ENCODE results near the gene RALGAPB.
"Not testable (repeated sequence)": the region's sequence is repeated elsewhere in the genome, so short reads cannot be mapped to it uniquely, and the experiment has no call there.

The RALGAPB gene

DNA sequence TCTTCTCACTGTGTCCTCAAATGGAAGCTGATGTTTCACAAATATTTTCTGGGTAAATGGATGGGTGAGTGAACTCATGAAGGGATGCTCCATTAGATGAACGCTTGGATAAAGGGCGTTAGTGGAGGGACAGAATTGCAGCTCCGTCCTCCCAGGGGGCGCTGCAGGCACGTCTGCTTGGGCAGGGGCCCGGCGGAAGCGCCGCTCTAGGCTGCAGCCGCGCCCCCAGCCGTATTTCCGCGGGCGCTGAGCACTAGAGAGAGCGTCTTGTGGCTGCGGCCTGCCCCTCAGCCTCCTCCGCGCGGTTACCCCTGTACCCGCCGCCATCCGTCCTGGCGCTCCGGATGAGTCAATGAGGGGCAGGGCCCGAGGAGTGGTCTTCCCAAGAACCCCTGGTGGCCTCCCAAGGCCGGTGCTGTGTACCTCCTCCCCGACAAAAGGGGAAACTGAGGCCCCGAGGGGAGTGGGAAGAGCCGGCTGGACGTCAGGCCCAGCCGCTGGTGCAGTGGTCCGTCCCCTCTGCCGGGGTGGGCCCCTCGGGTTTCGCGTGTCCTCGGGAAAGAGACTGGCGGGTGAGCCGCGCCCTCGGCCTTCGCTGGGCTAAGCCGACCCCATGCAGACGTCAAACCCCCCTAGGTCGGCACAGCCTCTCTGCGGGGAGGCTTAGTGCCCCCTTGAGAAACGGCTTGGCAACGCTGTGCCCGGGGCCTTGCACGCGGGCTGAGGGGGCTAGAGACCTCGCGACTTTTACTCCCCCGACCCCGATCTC, 26.0 kb upstream of the RALGAPB start:
- H3K4me3 ChIP-seq (ENCODE audit: low read depth, low read length) = peak overlapping the region; percentile 88

DNA sequence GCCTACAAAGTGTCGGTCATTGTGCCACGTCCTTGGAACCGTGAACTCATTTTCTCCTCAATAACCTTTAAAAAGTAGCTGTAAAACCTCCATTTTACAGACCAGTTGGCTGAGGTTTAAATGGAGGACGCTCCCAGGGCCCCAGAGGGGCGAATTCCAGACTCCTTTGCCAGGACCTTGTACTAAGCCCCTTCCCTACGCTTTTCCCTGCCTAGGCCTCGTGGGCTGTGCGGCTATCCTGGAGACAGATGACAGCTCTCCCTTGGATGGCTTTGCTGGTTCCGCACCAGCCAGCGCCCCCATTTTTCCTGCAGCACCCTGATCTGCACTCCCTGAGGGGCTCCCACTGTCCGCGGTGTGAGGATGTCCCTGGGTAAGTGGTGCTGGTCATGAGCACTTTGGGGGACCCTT, 25.4 kb upstream of the RALGAPB start:
- H3K4me3 ChIP-seq (ENCODE audit: low read depth, low read length) = peak overlapping the region; percentile 88

DNA sequence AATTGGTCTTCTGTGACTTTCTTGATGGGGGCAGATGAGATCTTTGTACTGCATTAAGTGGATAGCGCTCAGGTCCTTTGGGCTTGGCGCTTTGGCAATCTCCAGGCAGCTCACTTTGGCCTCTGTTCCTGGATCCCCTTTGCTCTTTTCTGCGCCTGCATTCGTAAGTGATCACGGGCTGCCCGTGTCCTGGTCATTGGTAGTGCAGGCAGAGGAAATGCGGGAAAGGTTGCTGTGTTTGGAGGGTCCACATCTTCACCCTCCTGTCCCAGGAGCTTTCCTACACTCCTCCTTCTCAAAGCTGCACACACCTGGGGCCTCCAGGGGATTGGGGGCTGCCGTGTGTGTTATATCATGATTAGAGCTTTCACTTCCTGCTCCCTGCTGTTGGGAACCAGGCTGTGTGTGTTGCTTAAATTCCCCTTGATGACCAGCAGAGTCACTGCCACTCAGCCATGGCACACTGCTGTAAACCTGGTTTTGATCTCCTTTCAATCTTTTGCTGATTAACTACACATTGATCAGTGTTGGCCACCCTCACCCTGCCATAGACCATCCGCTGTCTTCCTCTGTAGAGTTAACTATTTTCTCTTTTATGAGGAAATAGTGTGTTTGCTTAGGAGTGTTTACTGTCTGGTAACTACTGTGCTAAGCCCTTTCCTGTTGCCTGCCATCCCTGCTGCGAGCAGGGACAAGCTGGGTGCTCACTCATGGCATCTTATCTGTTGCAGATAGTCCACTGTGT, 24.5 kb upstream of the RALGAPB start:
- no peak overlapping the region for H3K4me3 ChIP-seq (ENCODE audit: low read depth, low read length)

DNA sequence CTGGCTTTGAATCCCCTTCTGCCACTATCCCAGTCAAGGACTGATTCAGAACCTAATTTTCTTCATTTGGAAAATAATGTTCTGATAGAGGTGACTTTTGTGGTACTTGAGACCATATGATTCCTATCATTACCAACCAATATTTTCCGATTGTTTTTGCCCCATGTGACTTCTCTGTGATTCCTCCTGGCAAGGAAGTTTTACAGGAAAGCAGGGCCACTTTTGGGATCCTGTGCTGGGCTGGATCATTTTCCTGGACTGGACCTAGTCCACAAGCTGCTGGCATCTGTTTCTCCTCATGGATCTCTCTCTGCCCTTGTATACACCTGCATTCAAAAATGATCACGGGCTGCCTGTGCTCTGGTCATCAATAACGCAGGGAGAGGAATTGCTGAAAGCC, 23.6 kb upstream of the RALGAPB start:
- H3K4me3 ChIP-seq (ENCODE audit: low read depth, low read length) = no peak overlapping the region

DNA sequence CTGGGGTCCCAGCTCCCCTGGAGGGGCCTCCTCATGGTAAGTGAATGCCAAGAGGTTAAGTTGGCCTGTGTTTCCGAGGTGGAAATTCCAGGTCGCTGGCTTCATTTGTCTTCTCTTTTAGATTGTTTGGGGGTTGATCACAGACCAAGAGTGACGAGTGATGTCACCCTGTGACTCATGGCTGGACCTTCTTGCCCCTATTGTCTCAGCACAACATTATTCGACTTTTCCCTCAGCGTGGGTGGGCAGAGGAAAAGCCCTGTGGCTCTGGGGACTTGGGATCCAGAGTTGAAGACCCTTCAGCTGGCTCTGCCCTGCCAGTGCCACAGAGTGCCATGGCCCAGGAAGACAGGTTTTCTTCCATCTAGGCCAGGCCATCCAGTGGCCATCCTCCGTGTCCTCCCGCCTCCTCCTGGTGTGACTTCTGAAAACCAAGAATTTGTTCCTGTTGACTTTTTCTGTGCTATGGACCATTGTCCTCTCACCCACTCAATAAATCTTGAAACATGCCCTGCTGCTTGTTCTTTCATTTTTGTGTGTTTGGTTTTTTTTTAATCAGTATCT, 22.1 kb upstream of the RALGAPB start:
- no peak overlapping the region for H3K4me3 ChIP-seq (ENCODE audit: low read depth, low read length)

DNA sequence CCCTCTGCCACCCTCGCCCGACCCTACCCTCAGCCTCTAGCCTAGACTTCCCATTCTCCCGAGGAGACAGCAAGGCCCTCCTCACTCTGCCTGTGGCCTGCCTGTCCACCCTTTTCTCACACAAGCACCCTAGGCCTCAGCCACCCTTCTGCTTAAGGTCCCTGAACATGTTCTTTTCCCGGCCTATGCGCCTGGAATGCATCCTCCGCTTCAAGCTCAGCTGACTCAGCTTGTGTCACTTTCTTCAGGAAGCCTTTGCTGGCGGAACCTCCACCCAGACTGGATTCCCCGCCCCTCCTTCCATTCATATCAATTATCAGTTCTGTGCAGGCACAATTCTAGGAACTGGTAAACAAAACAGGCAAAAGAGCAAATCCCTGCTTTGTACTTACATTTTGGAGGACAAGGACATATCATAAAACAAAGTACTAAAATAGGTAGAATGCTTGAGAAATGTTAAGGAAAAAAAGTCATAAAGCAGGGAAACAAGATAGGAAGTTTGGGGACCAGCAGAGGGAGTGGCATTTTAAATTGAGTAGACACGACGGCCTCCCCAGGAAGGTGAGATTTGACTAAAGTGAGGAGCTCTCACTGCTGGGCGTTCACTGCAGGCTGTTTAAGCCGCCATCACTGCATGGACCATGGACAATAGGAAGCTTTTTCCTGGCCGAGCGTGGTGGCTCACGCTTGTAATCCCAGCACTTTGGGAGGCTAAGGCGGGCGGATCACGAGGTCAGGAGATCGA, 19.6 kb upstream of the RALGAPB start:
- no peak overlapping the region for H3K4me3 ChIP-seq (ENCODE audit: low read depth, low read length)

DNA sequence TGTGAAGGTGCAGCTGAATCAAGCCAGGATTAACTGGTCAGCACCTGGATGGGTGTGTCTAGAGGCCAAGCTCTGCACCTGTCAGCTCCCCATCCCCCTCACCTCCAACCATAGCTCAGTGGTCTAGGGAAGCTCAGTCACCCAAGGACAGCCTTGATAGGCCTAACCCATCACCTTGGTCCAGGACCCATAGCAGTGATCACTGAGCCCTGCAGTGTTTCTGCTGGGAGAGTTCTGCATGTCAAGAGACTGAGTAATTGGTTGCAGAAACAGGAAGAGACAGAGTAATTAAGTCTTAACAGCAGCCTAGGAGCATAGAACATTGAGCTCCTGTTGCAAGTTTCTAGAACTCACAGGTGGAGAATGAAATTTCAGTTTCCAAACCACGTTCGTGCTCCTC, 18.7 kb upstream of the RALGAPB start:
- H3K4me3 ChIP-seq (ENCODE audit: low read depth, low read length) = no peak overlapping the region

DNA sequence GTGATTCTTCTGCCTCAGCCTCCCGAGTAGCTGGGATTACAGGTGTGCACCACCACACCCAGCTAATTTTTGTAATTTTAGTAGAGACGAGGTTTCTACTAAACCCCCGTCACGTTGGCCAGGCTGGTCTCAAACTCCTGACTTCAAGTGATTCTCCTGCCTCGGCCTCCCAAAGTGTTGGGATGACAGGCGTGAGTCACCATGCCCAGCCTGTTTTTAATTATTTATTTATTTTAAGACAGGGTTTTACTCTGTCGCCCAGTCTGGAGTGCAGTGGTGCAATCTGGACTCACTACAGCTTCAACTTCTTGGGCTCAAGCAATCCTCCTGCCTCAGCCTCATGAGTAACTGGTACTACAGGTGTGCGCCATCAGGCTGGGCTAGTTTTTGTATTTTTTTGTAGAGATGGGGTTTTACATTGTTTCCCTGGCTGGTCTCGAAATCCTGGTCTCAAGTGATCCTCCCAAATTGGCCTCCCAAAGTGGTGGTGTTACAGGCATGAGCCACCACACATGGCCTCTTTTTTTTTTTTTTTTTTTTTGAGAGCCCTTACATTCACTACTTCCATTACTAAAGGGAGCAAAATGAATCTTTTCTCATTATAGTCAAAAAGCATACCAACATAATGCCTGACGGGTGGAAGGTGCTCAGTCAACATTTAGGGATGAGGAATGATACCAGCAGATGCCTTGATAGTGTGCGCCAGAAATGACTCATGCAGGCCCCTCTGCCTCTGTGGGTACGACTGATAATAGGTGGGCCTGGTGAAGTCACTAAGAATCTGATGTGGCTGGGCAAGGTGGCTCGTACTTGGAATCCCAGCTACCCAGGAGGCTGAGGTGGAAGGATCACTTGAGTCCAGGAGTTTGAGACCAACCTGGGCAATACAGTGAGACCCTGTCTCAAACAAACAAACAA, 17.8 kb upstream of the RALGAPB start:
- H3K4me3 ChIP-seq (ENCODE audit: low read depth, low read length) = no peak overlapping the region

DNA sequence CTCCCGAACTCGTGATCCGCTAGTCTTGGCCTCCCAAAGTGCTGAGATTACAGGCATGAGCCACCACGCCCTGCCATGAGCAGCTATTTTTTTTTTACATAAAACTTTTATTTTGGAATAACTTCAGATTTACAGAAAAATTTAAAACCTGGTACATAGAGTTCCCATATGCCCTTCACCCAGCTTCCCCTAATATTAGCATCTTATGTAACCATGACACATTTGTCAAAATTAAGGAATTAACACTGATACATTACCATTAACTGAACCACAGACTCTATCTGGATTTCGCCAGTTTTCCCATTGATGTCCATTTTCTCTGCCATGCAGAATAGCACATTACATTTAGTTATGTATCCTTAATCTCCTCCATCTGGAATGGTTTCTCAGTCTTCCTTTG, 14.3 kb upstream of the RALGAPB start:
- H3K4me3 ChIP-seq (ENCODE audit: low read depth, low read length) = no peak overlapping the region

DNA sequence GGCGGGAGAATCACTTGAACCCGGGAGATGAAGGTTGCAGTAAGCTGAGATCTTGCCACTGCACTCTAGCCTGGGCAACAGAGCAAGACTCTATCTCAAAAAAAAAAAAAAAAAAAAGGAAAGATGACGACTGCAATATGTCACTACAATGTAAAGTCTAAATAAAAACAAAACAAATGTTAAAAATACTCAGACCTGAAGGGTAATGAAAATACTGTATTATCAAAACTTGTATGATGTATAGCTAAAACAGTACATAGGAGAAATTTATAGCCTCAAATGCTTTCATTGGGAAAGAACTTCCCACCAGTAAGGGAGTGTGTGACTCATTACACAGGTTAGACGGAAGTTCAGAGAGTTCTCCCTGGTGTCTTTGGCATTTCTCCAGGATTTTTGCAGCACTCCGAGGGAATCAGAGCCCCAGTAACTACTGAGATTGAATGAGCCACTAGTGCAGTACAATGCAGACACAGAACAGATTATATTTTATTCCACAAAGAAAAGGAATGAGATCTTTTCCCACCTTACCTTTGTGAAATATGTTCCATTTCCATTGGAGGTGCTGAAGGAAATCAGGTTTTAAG, 12.5 kb upstream of the RALGAPB start:
- no peak overlapping the region for H3K4me3 ChIP-seq (ENCODE audit: low read depth, low read length)

DNA sequence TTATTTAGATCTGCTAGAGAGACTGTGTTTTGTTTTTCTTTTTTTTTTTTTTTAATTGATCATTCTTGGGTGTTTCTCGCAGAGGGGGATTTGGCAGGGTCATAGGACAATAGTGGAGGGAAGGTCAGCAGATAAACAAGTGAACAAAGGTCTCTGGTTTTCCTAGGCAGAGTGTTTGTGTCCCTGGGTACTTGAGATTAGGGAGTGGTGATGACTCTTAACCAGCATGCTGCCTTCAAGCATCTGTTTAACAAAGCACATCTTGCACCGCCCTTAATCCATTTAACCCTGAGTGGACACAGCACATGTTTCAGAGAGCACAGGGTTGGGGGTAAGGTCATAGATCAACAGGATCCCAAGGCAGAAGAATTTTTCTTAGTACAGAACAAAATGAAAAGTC, 12.0 kb upstream of the RALGAPB start:
- not testable (repeated sequence) for H3K4me3 ChIP-seq (ENCODE audit: low read depth, low read length)

DNA sequence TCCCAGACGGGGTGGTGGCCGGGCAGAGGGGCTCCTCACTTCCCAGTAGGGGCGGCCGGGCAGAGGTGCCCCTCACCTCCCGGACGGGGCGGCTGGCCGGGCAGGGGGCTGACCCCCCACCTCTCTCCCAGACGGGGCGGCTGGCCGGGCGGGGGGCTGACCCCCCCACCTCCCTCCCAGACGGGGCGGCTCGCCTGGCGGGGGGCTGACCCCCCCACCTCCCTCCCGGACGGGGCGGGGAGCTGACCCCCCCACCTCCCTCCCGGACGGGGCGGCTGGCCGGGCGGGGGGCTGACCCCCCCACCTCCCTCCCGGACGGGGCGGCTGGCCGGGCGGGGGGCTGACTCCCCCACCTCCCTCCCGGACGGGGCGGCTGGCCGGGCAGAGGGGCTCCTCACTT, 11.5 kb upstream of the RALGAPB start:
- not testable (repeated sequence) for H3K4me3 ChIP-seq (ENCODE audit: low read depth, low read length)

DNA sequence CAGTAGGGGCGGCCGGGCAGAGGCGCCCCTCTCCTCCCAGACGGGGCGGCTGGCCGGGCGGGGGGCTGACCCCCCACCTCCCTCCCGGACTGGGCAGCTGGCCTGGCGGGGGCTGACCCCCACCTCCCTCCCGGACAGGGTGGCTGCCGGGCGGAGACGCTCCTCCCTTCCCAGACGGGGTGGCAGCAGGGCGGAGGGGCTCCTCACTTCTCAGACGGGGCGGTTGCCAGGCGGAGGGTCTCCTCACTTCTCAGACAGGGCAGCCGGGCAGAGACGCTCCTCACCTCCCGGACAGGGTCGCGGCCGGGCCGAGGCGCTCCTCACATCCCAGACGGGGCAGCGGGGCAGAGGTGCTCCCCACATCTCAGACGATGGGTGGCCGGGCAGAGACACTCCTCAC, 11.1 kb upstream of the RALGAPB start:
- H3K4me3 ChIP-seq (ENCODE audit: low read depth, low read length) = not testable (repeated sequence)

DNA sequence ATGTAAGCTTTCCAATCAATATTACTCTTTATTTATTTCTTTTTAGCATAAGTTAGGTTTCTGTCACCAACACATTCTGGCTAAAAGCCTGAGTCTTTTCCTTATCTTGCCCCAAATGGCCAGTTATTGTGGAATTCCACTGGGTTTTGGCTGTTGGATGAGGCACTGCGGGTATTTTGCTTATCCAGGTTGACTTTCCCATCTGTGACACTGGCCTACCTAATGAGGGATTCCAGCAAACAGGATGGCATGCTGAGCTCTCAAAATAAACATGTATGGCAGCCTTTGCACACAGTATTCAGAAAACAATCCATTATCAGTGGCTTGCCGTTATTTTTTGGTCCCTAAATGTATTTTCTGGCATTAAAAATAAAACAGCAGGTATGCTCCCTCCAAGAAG, 6.5 kb upstream of the RALGAPB start:
- H3K4me3 ChIP-seq (ENCODE audit: low read depth, low read length) = no peak overlapping the region

DNA sequence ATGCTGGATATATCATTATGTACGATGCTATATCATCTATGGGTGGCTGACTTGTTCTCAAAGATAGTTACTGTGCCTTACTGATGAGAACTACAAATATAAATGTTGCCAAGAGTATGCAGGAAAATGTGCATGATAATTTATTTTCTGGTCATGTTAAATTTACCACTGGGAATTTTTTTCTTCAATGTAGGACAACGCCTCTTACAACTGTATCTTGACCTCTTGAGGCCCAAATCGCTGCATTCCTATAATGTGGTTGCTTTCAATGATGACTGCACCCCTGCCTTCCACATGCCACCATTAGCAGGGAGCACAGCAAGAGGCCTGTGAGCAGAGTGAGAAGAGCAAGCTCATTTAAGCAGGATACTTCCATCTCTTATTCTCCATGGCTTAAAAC, 5.7 kb upstream of the RALGAPB start:
- no peak overlapping the region for H3K4me3 ChIP-seq (ENCODE audit: low read depth, low read length)

DNA sequence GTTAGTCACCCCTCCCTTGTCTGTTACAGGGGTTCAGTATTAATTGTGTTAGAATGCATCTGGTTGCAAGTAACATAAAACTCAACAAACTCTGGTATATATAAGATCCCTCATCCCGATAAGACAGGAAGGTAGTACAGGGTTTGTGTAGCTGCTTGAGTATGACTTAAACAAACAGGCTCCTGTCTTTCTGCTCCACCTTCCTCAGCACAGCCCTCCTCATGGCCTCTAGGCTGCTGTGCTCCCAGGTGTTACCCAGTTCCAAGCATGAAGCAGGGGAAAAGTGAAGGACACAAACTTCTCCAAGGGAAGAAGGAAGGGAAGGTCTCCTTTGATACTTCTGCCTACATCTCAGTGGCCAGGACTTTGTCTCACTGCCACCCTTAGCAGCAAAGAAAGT, 1.4 kb upstream of the RALGAPB start:
- no peak overlapping the region for H3K4me3 ChIP-seq (ENCODE audit: low read depth, low read length)

DNA sequence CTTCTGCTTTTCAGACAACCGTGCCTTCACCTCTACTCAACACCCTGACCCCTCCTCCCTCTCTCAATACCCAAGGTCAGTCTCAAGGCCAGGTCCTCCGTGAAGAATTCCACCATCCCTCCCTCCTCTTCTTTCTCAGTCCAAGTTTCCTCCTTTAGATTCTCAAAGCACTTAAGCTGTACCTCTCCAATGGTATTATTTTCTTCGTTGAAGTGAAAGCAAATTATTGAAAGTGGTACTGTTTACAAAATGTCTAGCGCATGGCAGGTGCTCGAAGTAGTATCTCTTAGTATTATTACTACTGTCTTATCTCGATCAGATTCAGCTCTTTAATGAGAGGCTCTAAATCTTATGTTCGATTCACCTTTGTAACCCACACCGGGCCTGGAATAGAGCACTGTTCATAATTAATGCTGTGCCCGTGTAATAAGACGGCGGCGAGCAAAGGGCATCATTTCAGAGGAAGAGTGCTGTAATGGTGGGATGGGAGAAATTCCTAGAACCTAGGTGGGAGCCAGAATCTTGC, 593 bp upstream of the RALGAPB start:
- peak overlapping the region; percentile 37 for H3K4me3 ChIP-seq (ENCODE audit: low read depth, low read length)

DNA sequence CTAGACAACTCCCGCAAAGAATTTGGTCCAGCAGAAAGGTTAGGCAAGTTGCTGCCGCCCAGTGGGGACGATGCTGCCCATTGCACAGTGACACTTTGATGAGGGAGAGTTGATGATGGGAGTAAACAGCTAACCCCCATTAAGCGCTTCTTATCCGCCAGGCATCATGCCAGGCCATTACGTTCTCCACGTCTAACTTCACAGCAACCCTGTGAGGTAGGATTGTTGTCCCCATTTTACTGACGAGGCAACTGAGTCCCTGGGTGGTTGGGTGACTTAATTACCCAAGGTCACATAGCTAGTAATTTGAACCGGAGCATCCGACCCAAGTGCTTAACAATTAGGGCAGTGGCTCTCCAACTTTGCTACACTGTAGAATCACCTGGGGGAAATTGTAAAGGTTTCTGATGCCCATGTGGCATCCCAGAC, 738 bp downstream of the RALGAPB start:
- H3K4me3 ChIP-seq (ENCODE audit: low read depth, low read length) = peak overlapping the region; percentile 79

DNA sequence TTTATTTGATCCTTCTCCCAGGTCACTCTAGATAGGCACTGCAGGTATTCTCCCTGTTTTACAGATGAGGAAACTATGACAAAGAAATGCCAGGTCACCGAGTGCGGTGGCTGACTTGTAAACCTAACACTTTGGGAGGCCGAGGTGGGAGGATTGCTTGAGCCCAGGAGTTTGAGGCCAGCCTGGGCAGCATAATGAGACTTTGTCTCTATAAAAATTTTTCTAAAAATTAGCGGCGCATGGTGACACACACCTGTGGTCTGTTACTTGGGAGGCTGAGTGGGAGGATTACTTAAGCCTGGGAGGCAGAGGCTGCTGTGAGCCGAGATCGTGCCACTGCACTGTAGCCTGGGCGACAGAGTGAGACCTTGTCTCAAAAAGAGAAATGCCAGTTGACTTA, 5.1 kb downstream of the RALGAPB start:
- no peak overlapping the region for H3K4me3 ChIP-seq (ENCODE audit: low read depth, low read length)

DNA sequence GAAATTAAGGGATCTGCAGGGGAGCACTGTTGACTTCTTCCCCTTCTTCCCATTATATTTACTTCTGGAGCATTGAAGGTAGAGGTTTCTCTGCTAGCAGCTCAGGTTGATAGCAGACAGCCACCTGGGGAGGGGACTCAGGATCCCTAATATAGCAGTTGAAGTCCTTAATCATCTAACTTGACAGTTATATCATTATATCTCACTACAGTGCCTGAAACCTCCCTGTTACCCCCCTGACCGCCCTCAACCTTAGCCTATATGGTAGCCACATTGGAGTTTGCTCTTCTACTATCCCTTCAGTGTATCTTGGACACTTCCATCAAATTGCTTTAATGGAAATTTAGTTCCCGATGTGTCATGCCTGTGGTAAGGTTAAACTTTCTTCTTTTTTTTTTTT, 7.0 kb downstream of the RALGAPB start:
- no peak overlapping the region for H3K4me3 ChIP-seq (ENCODE audit: low read depth, low read length)

Data from iPS-11a (cell line).